Measurements from ENCODE around the gene AGBL4. TPM values are rescaled to one million over a fixed set of nuclear protein-coding genes. Genes with fewer than 3 reads are reported as not detected.

Gene AGBL4
- polyA plus RNA-seq, 1 experiment: not detected

DNA sequence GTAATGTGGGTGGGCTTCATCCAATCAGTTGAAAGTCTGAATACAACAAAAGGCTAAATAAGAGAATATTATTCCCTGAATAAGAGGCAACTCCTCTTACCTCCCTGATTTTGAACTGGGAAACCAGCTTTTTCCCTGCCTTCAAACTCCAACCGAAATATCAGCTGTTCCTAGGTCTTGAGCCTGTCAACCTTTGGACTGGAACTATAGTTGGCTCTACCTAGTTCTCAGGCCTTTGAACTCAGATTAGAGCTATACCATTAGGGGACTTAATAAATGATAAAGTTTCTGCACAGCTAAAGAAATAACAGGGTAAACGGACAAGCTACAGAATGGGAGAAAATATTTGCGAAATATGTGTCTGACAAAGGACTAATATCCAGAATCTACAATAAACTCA, 1203.3 kb downstream of the AGBL4 start:
- Histone ChIP-seq H3K9me3 (ENCODE audit: control insufficient read depth, insufficient read depth, low read length) (no peaks in the 10 kb centered on the region), H3K27me3 (ENCODE audit: control insufficient read depth, insufficient read depth, low read length) (no peaks in the 10 kb centered on the region), H3K27ac (ENCODE audit: low read depth, low read length) (no peak overlapping the region), H3K4me3 (ENCODE audit: low read depth, low read length) (no peak overlapping the region)
- POLR2A ChIA-PET: no interaction called here
- CTCF ChIA-PET: no interaction called here
- DNase-seq (ENCODE audit: low read depth, low spot score): no peak
- TF ChIP-seq, protein P1, sequence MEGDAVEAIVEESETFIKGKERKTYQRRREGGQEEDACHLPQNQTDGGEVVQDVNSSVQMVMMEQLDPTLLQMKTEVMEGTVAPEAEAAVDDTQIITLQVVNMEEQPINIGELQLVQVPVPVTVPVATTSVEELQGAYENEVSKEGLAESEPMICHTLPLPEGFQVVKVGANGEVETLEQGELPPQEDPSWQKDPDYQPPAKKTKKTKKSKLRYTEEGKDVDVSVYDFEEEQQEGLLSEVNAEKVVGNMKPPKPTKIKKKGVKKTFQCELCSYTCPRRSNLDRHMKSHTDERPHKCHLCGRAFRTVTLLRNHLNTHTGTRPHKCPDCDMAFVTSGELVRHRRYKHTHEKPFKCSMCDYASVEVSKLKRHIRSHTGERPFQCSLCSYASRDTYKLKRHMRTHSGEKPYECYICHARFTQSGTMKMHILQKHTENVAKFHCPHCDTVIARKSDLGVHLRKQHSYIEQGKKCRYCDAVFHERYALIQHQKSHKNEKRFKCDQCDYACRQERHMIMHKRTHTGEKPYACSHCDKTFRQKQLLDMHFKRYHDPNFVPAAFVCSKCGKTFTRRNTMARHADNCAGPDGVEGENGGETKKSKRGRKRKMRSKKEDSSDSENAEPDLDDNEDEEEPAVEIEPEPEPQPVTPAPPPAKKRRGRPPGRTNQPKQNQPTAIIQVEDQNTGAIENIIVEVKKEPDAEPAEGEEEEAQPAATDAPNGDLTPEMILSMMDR (IDR thresholded peaks at IDR 0.05; ENCODE audit: low read depth, low read length): no peak

DNA sequence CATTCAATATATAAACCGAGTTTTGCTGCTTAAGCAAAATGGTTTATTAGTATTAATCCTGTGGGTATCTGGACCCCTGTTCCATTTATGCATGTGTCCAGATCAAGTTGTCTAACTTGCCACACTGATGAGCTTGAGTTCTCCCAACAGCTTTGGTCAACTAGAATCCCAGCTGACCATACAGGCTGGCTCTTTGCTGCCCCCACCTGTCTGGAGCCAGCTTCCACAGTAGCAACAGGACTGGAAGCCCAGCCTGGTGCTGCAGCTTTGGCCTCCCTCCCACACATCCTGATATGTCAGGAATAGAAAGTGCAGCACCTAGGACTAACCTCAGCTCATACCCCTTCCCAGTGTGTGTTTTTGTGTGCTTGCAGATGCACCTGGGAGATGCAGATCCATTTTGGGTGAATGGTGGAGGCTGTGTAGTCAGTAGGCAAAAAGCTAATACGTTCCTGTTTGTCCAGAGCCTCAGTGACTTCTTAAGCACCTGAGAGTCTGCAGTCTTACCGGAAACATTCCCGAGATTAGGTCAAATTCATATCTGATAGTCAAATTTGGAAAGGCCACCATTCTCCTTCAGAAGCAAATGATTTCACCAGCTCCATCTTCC, 1206.1 kb downstream of the AGBL4 start:
- POLR2A ChIA-PET: no interaction called here
- peak; percentile 11 for DNase-seq (ENCODE audit: low read depth, low spot score)
- CTCF ChIA-PET: interaction anchor here (0.7 to 2.5 kb wide), 9 partner anchors 13 to 707 kb away, joined by 3 to 51 read pairs (median 3); no protein-coding TSS in a partner anchor
- H3K27ac ChIP-seq (ENCODE audit: low read depth, low read length): no peak overlapping the region
- H3K4me3 ChIP-seq (ENCODE audit: low read depth, low read length): no peak overlapping the region
- TF ChIP-seq, protein P1 (IDR thresholded peaks at IDR 0.05; ENCODE audit: low read depth, low read length): peak; percentile 83
- H3K27me3 ChIP-seq (ENCODE audit: control insufficient read depth, insufficient read depth, low read length): no peaks in the 10 kb centered on the region
- no peaks in the 10 kb centered on the region for H3K9me3 ChIP-seq (ENCODE audit: control insufficient read depth, insufficient read depth, low read length)

DNA sequence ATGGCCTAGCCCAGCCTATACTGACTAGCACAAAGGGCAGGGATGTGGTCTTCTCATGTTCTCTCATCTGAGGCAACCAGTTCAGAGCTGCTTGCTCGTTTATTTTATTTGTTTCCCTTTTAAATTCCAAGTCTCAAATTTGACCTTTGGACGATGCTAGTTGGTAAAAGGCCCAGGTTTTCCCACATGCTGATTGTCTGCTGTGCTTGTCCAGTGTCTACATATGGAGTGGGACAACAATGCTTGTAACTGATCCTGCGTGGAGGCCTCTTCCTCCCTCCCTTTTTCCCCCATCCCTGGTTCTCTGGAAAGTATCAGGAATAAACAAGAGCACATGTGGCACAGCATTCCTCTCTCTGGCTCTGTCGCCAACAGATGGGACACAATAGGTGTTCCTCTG, 1213.0 kb downstream of the AGBL4 start:
- no peak for DNase-seq (ENCODE audit: low read depth, low spot score)
- POLR2A ChIA-PET: no interaction called here
- CTCF ChIA-PET: interaction anchor here (0.7 to 1.4 kb wide), 2 partner anchors 62 to 133 kb away, joined by 3 to 4 read pairs; no protein-coding TSS in a partner anchor
- no peaks in the 10 kb centered on the region for H3K27me3 ChIP-seq (ENCODE audit: control insufficient read depth, insufficient read depth, low read length)
- H3K4me3 ChIP-seq (ENCODE audit: low read depth, low read length): no peak overlapping the region
- no peak overlapping the region for H3K27ac ChIP-seq (ENCODE audit: low read depth, low read length)
- H3K9me3 ChIP-seq (ENCODE audit: control insufficient read depth, insufficient read depth, low read length): no peaks in the 10 kb centered on the region
- TF ChIP-seq, protein P1 (IDR thresholded peaks at IDR 0.05; ENCODE audit: low read depth, low read length): no peak

DNA sequence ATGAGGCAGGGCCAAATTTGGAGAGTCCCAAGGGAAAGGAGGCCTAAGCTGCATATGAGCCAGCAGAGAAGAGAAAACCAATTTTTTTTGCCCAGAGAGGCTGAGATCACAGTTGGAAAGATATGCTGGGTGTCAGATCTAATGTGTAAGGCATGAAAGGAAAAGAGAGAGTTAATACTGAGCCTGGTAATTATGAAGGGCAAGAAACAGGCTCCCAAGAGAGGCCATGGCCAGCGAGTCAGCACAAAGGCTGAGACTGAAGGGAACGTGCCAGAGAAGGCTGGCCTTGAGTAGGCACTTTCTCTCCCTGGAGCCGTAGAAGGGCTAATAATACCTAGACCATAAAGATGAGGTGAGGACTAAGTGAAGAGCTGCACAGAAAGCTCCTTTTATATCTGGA, 1215.3 kb downstream of the AGBL4 start:
- no peak for DNase-seq (ENCODE audit: low read depth, low spot score)
- TF ChIP-seq, protein P1 (IDR thresholded peaks at IDR 0.05; ENCODE audit: low read depth, low read length): no peak
- CTCF ChIA-PET: no interaction called here

DNA sequence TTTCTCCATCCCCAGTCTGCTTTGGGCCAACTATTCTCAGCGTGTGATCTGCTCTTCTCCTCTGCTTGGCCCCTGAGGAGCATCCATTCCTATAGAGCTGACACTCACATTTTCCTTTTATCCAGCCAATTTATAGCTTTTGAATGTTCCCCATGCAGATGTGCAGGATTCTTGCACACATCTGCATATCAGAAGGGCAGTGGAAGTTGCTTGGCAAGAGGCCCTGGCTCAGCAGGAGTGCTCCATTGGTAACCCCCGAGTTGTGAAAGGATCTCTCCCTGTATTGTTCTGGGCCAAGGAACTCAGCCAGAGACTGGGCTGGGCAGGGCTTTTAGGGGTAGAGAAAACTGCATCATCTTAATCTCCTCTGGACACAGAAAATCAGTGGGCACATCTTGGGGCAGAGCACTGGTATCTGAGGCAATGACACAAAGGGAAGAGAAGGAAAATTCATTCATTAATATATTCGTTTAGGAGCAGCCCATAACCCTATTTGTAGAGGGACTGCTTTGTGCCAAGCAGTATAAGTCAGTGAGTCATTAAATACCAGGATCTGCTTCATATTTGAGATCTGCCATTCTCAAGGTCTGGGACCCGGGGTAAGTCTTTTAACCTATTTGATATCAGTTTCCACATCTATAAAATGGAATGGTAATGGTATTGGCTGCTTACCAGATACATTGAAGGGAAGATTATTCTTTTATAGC, 1216.0 kb downstream of the AGBL4 start:
- H3K27ac ChIP-seq (ENCODE audit: low read depth, low read length): no peak overlapping the region
- TF ChIP-seq, protein P1 (IDR thresholded peaks at IDR 0.05; ENCODE audit: low read depth, low read length): no peak
- no peak overlapping the region for H3K4me3 ChIP-seq (ENCODE audit: low read depth, low read length)
- CTCF ChIA-PET: no interaction called here
- POLR2A ChIA-PET: no interaction called here
- no peak for DNase-seq (ENCODE audit: low read depth, low spot score)
- no peaks in the 10 kb centered on the region for H3K27me3 ChIP-seq (ENCODE audit: control insufficient read depth, insufficient read depth, low read length)
- no peaks in the 10 kb centered on the region for H3K9me3 ChIP-seq (ENCODE audit: control insufficient read depth, insufficient read depth, low read length)

More for the DNA sequence above, 1215.3 kb downstream of the AGBL4 start:
- POLR2A ChIA-PET: no interaction called here
- H3K9me3 ChIP-seq (ENCODE audit: control insufficient read depth, insufficient read depth, low read length): no peaks in the 10 kb centered on the region
- no peak overlapping the region for H3K4me3 ChIP-seq (ENCODE audit: low read depth, low read length)
- H3K27me3 ChIP-seq (ENCODE audit: control insufficient read depth, insufficient read depth, low read length): no peaks in the 10 kb centered on the region
- H3K27ac ChIP-seq (ENCODE audit: low read depth, low read length): no peak overlapping the region

All from AG04450 (cell line).